ENCODE data around the gene MYO1E.

Gene MYO1E

GRCh38 chr15:59259137-59259943 lies 113.3 kb downstream of the MYO1E start:
- no peak for DNase-seq (ENCODE audit: low read depth)

GRCh38 chr15:59258317-59258716 lies 114.4 kb downstream of the MYO1E start:
- no peak for DNase-seq (ENCODE audit: low read depth)

DNA sequence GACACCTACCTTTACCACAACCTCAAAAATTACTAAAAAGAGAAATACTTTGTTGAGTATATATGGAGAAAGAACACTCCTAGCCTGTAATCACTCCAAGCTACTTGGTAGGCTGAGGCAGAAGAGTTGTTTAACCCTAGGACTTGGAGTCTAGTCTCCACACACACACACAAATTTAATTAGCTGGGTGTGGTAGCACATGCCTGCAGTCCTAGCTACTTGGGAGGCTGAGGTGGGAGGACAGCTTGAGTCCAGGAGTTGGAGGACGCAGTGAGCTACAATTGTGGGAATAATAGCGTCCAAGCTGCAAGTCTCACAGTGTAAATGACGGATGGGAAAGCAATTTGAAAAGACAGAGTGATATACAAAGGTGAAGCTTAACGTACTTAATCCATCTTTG lies 115.5 kb downstream of the MYO1E start:
- no peak for DNase-seq (ENCODE audit: low read depth)

DNA sequence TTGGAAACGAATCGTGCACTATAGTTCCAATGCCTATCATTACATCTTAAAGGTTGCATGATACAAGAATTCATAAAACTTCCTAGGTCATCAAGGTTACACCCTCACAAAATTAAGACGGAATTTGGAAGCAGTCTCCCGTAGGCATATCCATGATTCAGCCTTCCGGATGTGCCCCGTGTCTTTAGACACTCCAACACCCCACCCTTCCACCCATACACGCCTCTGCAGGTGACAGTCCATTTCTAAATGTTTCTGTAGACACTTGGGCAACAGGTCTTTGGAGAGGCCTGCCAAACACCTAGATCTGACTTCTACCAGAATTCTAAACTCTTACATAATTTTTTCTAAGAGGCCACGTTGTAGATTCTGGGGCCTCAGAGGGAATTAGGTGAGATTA lies 116.2 kb downstream of the MYO1E start:
- DNase-seq (ENCODE audit: low read depth), result no peak

DNA sequence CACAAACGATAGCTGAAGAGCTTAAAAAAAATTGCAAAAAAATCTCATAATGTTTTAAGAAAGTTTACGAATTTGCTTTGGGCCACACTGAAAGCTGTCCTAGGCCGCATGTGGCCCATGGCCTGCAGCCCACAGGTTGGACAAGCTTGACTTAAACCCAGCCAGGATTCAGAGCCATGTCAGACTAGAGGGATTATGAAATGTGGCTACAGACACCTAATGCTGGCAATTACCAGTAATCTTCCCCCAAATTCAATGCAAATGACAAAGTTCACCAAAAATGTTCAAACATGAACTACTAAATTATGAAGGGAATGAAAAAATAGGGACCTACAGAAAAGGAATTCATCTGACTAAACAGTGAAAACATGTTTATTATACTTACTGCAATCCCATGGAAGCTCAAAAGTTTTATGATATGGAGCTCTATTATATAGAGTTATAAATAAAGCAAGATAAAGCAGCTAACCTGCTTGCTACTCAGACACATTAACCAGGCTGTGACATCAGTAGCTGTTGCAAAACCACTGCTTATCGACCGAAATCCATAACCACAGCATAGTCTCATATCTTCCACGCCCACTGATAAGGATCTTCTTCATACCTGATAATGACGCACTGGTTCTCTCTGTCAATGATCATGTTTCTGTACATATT lies 116.9 kb downstream of the MYO1E start:
- DNase-seq (ENCODE audit: low read depth), result peak; percentile 32

DNA sequence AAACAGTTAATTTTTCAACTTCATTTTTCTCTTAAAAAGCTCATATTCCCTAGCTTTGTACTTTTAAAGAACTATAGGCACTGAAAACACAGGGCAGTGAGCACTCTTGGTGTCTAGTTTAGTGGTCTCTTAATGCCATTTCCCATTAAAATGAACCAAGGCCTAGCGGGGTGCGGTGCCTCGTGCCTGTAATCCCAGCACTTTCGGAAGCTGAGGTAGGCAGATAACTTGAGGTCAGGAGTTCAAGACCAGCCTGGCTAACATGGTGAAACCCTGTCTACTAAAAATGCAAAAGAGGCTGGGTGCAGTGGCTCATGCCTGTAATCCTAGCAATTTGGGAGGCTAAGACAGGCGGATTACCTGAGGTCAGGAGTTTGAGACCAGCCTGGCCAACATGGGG lies 120.5 kb downstream of the MYO1E start:
- no peak for DNase-seq (ENCODE audit: low read depth)

DNA sequence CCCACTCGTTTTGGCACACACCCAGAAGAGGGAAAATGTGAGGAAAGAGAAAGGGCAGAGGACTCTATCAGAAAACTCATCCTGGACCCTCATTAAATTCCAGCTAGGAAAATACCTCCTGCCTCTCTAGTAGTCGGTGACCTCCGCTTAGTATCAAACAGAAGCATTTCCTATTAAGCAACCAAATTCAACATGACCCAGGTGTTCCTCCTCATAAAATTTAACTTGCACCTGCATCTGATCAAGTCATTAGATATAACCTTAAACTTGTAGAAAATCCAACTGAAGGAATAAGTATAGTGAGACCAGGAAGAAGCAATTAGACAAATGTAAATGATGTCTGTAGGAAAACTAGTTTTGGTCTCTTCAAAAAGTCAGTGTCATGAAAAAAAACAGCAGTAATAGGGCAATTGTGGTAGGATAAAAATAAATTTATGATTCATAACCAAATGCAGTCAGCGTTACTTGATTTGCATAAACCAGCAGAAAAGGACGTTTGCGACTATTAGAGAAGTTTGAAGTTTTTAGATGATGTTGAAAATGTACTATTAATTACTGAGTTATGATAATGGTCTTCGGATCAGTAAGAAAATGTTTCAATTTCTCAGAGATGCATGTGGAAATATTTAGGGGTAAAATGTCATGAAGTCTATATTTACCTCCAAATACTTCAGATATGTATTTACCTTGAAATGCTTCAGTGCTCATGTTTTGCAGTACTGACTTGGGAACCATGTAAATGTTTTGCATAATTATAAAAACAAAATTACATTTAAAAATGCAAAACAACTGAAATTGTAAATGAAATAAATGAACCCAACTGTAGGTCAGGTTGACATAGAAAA lies 121.4 kb downstream of the MYO1E start:
- no peak for DNase-seq (ENCODE audit: low read depth)

GRCh38 chr15:59250249-59250648 lies 122.4 kb downstream of the MYO1E start:
- no peak for DNase-seq (ENCODE audit: low read depth)

GRCh38 chr15:59249816-59250215 lies 122.9 kb downstream of the MYO1E start:
- no peak for DNase-seq (ENCODE audit: low read depth)

GRCh38 chr15:59247364-59247763 lies 125.3 kb downstream of the MYO1E start:
- DNase-seq (ENCODE audit: low read depth), result peak; percentile 3

DNA sequence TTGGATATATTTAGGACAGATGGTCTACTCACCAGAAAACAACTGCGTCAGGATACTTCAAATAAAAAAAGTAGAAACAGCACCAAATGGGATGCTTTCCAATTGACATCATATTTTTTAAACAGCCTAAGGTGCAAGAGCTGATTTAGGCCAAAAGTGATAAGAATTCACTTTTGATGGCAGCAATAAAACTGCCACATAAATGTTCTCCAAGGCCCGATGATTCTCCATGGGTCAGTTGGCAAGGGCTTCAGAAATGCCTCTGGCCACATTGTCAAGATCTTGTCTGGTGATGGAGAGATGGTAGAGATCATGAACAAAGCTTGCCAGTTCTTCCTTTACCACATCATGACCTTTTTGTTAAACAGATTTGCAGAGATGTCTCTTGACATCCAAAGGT lies 127.1 kb downstream of the MYO1E start:
- DNase-seq (ENCODE audit: low read depth), result no peak

DNA sequence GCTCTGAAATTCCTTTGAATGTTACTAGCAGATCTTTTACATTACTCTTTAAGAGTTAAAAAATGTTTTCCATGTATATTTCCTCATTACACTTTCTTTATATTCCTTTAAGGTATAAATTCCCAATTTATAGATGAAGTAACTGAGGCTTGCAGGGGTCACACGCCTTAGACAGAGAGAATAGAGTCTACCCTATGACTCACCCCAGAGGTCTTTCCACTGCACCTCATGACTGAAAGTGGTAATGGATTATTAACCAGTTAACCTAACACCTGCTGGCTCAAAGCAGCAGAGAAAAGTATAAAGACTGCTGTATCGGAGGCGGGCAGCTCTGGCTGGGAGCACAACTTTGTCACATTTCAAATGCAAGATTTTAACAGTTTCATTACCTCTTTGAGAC lies 128.3 kb downstream of the MYO1E start:
- no peak for DNase-seq (ENCODE audit: low read depth)

- no peak for DNase-seq (ENCODE audit: low read depth)
Measured at GRCh38 chr15:59243622-59244021, 129.0 kb downstream of the MYO1E start.

DNA sequence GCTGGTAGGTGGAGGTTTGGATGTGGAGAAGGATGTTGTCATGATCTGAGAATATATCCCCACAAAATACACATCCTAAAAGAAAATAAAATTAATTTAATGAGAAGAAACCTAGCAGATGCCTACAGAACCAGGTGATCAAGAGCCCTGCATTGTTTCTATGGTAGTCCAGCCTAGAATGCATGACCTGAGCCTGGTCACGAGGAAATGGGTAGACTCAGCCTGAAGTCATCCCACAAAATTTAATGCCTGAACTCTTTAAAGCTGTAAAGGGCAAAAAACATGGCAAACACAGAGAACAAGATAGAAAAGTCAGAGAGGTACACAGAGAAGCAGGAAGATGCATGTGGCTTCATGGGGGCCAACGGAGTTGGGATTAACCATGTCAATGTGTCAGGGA lies 130.0 kb downstream of the MYO1E start:
- DNase-seq (ENCODE audit: low read depth), result no peak

GRCh38 chr15:59240036-59240435 lies 132.6 kb downstream of the MYO1E start:
- no peak for DNase-seq (ENCODE audit: low read depth)

DNA sequence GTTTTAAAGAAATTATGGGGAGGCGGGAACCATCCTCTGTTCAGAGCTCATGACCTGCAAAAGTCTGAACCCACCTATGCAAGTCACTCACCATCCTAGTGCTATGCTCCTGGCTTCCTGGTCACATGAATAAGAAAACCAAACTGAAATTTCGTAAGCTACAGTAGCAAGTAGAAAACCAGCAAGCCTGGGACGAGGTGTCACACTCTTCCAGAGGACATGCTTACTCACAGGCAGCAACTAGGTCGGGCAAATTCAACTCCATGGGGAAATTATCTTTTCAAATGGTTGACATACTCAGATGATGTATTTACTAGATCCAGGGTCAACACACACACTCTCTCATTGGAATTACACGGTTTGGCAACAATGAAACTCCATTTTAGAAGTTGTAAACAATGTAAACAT lies 134.7 kb downstream of the MYO1E start:
- DNase-seq (ENCODE audit: low read depth), result no peak

DNA sequence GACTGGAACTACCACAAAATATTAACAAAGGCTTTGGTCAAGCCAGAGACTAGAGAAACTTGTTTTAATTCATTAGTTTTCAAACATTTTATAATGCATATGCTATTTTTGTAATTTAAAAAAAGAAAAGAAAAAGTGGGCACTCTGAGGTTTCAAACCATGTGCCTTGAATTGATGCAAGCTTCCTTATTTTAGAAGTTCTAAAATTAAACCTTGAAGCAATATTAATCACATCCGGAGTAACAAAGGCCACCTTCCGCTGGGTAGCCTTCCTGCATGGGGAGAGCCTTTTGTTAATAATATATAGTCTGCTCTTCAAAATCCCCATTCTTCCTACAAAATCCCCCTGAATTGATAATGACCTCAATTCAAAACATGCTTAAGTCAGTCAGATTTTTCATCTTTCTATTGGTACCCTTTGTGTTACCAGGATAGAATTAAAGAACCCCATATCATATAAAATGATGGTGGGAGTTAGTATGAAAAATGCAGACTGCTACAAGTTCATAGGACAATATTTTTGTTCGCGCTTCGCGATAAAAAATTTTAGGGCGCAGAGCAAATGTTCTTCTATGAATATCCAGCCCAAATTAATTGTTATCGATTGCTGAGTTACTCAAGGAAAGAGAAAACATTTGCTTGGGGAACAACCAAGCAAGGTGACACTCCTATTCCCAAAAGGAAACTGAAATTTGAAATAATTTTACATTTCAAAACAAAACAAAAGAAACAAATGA lies 135.4 kb downstream of the MYO1E start:
- DNase-seq (ENCODE audit: low read depth), result no peak

- no peak for DNase-seq (ENCODE audit: low read depth)
Measured at GRCh38 chr15:59236394-59236793, 136.3 kb downstream of the MYO1E start.

DNA sequence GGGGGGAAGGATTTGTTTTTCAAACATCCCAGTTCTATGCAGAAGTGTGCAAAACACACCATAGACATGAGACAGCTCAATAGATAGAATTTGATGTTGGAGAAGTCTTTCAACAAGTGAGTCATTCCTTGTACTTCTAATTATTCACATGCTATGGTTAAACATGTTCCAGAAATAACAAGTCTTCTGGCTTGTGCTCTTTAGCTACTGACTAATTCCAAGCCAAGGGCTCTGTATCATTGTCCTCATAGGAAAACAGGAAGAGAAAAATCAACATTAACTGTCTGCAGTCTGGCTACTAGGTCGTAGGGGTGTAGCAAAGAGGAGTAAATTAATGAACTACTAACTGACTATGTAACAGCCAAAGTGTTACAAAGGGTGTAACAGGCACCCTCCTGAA lies 140.2 kb downstream of the MYO1E start:
- DNase-seq (ENCODE audit: low read depth), result no peak

DNA sequence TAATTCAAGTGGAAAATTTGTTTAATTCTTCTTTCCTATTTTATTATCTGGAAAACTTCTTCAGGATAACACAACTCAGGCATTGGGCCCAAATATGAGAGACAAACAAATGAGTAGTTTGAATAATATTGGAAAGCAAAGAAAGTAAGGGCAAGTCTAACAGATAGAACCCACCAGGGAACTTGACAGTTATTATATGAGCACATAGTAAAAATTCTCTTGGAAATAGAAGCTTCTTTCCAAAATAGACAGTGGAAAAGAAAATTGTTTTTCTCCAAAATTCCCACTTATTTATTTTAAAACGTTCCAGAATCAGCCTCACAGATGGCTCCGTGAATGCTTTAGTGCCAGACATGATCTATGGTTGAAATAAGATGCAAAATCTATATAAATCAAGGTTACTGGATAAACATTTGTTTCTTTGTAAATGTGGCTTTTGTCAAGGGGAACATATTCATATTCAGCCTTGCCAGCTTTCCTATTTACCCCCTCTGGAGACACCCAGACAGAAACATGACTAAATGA lies 142.1 kb downstream of the MYO1E start:
- no peak for DNase-seq (ENCODE audit: low read depth)

DNA sequence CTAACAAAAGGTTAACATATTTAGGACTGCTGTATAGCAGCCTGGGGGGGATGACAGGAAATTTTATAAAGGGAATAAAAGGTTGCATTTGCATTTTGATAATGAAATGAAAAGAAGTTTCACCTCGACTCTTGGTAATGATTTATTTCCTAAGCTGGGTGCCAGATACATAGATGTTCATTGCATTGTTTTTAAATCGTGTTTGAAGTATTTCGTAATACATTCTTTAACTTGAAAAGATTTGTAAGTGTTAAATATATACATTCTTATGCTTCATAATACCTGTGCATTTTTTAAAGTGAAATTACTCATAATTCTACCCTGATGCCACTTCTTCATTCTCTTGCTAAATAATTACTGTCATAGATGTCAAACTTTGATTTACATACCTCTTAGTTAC lies 143.2 kb downstream of the MYO1E start:
- no peak for DNase-seq (ENCODE audit: low read depth)

GRCh38 chr15:59229015-59229414 lies 143.7 kb downstream of the MYO1E start:
- no peak for DNase-seq (ENCODE audit: low read depth)
